SH-SY5Y (cell line): Measurements from ENCODE around the gene ADK.

Experiments used
- GATA2 ChIP-seq: IDR thresholded peaks from 2 replicates; pipeline ENCODE4 v1.6.1; 2011; ENCODE audit warnings: mild to moderate bottlenecking, low read depth, low read length
- GATA3 ChIP-seq: IDR thresholded peaks from 2 replicates; pipeline ENCODE4 v1.6.1; 2011; ENCODE audit warnings: low read depth, mild to moderate bottlenecking, low read length, moderate library complexity

DNA sequence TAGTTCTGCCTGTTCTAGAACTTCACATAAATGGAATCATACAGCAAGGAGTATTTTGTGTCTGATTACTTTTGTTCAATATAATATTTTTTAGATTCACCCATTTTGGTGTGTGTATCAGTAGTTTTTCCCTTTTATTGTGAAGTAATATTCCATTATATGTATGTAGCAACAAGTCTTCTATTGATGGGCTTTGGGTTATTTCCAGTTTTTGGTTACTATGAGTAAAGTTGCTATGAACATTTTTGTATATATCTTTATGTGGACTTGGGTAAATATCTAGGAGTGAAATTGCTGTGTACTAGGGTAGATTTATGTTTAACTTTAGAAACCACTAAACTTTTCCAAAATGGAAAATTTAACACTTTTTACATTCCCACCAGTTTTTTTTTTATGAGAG is 35.7 kb downstream of the ADK start:
- TF ChIP-seq GATA2 = no peak
- no peak for TF ChIP-seq GATA3
